GM12875 (cell line): ENCODE measurements around the gene PRDM7.

Experiments
- H3K4me3 ChIP-seq: one replicate; pipeline ENCODE4 v1.5.1; 2011; ENCODE audit warnings: low read depth, low read length, control low read depth
- CTCF ChIP-seq: IDR thresholded peaks from 2 replicates; pipeline ENCODE4 v1.5.1; 2011; ENCODE audit warnings: low read depth, mild to moderate bottlenecking, control low read depth, inconsistent platforms, low read length, moderate library complexity, borderline replicate concordance; ENCODE audit not compliant: insufficient read depth

PRDM7 gene

DNA sequence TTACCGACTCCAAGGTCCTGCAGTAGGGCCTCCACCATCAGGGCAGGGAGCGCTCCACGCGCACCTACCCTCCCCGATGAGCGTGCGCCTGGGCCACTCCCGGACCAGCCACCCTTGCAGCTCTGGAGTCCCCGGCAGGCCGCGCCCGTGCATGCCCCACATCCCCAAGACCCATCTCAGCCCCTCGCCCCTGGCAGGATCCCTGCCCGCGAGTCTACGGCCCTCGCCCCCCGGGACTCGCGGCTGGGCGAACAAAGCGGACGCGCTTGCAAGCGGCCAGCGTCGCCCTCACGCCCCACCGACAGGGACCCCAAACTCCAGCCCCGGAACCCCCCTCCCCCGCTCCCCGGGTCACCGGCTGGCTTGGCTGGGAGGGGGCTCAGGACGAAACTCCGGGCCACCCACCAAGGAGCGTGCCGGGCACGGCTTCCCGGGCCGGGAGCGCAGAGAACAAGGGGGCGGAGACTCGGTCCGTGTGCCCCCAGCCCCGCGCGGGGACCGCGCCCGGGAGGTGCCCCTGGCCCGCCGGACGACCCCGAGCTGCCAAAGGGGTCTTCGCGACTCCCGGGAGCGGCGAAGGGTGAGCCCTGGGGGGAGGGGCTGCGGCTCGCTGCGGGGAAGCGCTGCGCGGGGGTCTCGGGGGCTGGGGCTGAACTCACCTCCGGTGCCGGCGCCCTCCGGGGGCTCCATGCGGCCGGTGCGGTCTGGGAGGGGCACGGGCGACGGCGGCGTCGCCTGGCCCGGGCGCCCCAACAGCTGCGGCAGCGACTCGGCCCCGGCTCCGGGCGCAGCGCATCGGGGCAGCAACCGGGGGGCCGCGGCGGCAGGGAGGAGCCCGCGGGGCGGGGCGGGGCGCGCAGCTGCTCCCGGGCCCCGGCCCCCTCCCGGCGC lies 58.2 kb downstream of the PRDM7 start, which contains the start of gene DBNDD1:
Gene DBNDD1, minus strand, starts transcription at position 805 of the 891 bp plus-strand sequence. Its CDS starts 115 bp downstream, at position 690.
- no peak within 1 kb of the TSS for H3K4me3 ChIP-seq
- no peak for TF ChIP-seq CTCF

DNA sequence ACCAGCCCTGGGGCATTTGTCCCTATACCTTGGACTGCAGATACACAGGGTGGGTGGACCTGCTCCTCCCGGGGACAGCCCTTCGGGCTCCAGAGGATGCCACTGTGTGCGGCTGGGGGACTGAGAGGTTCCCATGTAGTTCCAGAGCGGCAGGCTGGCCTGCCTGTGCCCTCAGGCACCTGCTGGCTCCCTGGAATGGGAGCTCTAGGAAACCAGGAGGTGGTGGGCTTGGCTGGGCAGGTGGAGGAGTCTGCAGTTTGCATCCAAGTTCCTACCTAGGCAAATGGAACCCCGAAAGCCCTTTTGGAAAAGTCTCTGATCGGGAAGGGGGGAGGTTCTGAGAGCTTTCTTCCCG lies 58.9 kb downstream of the PRDM7 start:
- TF ChIP-seq CTCF, result no peak
- H3K4me3 ChIP-seq, result no peak overlapping the region

- H3K4me3 ChIP-seq, result no peak overlapping the region
- no peak for TF ChIP-seq CTCF
These were observed 60.7 kb downstream of the PRDM7 start for GRCh38 chr16:90016339-90016950.

DNA sequence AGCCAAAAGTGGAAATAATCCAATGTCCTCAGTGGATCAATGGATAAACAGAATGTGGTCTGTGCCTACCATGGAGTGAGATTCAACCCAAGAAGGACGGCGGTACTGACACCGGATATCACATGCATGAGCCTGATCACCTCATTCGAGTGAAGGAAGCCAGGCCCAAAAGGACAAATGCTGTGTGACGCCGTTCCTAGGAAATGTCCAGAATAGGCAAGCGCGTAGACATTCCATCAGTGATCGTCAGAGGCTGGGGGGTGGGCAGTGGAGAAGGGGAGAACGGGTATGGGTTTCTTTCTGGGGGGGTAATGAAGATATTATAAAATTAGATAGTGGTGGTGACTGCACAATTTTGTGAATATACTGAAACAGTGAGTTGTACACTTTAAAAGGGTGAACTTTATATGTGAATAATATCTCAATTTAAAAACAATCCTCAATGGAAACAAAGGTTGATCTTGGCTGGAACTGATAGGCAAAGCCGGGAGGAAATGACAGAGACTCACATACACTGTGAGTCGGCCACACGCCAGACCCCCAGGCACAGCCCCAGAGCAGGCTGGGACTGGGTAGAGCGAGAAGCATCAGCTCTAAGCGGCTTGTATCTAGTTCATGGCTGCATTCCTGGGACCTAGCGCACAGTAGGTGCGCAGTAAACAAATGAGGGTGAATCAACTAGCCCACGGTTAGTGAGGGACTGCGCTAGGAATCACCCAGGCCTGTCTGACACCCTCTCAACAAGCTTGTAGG lies 61.4 kb downstream of the PRDM7 start:
- no peak overlapping the region for H3K4me3 ChIP-seq
- TF ChIP-seq CTCF, result no peak

GRCh38 chr16:90012991-90013745 lies 64.0 kb downstream of the PRDM7 start:
- TF ChIP-seq CTCF, result no peak
- H3K4me3 ChIP-seq, result no peak overlapping the region

DNA sequence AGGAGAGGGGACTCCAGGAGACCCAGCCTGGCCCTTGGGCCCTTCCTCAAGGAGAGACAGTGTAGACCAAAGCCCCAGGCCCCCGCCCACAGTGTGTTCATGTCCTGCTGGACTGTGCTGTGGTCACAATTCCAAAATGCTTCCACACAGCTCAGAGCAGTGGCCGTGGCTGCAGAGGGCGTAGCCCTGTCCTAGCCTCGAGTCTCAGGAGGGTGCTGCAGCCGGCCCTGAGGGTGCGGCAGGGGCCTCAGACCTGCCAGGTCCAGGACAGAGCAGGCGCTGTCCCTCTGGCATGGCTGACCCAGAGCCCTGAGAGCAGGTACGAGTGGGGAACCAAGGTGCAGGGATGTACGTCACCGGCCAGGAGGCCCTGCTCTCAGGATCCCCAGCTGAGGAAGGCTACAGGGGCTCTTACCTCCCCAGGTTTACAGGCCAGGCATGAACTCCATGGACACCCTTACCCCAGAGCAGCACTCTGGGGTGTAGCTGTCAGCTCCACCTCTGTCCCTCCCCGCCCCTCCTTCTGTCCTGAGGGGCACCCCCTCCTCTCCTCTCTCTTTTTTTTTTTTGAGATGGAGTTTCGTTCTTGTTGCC lies 65.1 kb downstream of the PRDM7 start:
- H3K4me3 ChIP-seq, result no peak overlapping the region
- TF ChIP-seq CTCF, result no peak
